CD4-positive, alpha-beta T cell treated with Interleukin-6 at 100 ng/mL for 8 hours (primary cell): ENCODE measurements around the gene ARHGAP19.
"Not testable (repeated sequence)": the region's sequence is repeated elsewhere in the genome, so short reads cannot be mapped to it uniquely, and the experiment has no call there.

Experiments
- DNase-seq: peaks from one replicate; pipeline ENCODE4 v3.0.0-alpha.2; 2020; ENCODE audit warnings: mixed read lengths, low spot score

The ARHGAP19 gene

DNA sequence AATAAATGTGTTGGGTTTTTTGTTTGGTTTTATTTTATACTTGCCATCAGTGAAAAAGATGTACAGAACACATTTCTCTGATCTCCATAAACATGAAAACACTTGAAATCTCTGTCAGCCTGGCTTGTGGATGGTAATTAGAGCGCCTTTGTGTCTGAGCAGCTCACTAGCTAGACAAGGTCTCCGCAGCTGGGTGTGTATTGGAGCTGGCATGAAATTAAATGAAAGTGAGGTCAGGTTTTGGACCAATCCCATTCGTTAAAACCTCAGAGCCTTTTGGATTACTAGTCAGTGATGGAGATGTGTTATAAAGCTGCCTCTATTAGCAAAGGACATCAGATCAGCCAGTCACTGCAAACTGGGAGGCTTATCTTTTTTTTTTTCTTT, 29.4 kb upstream of the ARHGAP19 start:
- DNase-seq = no peak

DNA sequence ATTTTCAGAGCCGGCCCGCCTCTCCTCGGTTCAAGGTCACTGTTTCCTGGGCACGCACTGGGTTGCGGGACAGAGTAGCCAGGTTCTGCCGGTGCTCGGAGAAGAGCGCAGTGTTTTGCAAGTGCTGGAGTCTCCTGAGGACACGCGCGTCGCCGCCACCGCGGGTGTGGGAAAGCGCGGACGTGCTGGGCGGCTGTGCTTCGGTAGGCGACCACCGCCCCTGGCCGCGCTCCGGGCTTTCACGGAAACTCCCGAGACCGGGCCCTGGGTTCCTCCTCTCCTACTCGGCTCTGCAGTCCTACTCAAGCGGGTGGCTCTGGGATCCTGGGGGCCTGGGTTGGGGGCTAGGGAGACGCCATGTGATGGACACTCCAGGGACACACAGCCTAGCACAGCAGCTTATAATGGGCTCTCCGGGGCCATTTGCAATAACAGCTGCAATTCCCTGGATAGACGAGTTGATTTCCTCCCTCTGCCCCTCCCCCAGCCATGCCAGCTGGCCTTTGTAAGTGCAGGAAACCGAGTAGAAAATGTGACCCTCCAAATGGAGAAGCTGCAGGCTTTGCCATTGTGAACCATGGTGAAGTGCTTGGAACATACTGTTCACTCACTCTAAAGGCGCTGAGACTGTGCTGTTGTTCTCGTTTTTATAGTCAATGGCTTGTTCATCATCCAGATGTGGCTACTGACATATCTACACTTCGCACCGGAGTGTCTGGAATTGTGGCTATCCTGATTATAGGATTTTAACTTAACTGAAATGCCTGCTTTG, 28.8 kb upstream of the ARHGAP19 start:
- no peak for DNase-seq

DNA sequence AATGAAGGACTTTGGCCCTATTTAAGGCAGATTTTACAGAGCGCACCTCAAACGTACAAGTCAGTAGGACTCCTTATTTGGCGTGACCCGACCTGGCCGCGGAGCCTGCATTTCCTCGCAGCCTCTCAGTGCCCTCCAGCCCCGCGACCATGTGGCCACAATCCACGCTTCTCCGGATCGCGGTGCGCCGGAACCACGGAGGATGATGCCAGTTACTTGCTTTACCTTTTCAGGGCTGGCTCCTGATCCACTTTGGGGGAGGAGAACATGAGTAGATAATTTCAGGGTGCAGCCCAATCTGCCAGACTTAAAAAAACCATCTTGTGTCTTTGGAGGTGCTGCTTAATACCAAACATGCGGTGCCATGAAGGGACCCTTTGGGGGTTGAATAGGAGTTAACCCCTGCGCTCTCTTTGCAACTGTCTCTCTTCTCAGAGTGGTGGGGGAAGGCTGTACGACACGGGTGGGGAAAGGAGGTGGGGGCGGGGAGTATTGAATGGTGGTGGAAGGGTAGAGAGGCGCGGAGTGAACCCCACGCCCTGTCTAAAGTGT, 28.1 kb upstream of the ARHGAP19 start:
- no peak for DNase-seq

DNA sequence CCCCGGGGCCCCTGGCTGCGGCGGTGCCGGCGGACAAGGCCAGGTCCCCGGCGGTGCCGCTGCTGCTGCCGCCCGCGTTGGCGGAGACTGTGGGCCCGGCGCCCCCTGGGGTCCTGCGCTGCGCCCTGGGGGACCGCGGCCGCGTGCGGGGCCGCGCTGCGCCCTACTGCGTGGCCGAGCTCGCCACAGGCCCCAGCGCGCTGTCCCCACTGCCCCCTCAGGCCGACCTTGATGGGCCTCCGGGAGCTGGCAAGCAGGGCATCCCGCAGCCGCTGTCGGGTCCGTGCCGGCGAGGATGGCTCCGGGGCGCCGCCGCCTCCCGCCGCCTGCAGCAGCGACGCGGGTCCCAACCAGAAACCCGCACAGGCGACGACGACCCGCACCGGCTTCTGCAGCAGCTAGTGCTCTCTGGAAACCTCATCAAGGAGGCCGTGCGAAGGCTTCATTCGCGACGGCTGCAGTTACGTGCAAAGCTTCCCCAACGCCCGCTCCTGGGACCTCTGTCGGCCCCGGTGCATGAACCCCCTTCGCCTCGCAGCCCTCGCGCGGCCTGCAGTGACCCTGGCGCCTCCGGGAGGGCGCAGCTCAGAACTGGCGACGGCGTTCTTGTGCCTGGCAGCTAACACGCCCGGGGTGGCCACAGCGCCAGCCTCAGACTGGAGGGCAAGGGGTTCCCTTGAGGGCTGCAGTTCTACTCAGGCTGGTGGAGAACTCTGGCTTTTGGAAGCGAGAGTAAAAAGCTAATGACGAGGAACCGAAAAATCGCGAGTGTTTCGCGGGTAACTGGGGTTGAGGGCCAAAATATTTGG, 27.4 kb upstream of the ARHGAP19 start:
- DNase-seq = peak; percentile 52

DNA sequence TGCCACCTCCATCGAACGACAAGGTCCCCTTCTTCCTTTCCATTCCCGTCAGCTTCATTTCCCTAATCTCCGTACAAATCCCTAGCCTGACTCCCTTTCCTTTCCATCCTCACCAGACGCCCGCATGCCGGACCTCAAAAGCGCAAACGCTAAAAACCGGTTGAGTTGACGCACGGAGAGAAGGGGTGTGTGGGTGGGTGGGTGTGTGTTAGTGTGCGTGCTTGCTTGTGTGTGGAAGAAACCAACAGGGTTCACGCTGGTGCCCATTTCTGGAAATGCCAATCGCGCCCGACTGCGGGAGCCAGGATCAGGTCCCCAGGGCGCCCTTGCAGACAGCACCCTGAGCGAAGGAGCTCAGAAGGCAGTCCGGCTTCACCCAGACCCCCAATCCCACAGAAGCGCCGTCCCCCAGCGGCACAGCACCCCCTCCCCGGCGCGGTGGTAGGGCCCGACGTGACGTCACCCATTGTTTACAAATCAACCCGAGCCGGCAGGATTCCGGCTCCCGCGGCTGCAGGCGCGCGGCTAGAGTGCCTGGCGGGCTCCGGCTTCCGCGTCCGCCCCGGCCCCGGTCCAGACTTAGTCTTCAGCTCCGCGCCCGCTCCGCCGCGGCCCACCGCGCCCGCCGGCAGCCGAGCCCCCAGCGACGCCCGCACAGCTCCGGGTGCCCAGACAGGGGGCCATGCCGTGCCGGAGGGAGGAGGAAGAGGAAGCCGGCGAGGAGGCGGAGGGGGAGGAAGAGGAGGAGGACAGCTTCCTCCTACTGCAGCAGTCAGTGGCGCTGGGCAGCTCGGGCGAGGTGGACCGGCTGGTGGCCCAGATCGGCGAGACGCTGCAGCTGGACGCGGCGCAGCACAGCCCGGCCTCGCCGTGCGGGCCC, 26.6 kb upstream of the ARHGAP19 start, which contains the start of gene FRAT1:
Gene FRAT1 (plus strand): TSS at position 500 of the 880 bp plus-strand sequence. CDS start 183 bp downstream, at position 683.
- peak; percentile 85 for DNase-seq

DNA sequence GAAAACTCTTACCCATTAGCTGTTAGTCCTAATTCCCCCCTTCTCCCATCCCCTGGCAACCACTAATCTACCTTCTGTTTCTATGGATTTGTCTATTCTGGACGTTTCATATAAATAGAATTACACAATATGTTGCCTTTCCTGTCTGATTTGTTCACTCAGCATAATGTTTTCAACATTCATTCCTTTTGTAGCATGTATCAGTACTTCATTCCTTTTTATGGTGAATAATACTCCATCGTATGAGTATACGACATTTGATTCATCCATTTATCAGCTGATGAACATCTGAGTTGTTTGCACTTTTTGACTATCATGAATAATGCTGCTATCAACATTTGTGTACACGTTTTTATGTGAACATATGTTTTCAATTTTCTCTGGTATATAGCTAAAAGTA, 22.2 kb upstream of the ARHGAP19 start:
- DNase-seq = no peak

DNA sequence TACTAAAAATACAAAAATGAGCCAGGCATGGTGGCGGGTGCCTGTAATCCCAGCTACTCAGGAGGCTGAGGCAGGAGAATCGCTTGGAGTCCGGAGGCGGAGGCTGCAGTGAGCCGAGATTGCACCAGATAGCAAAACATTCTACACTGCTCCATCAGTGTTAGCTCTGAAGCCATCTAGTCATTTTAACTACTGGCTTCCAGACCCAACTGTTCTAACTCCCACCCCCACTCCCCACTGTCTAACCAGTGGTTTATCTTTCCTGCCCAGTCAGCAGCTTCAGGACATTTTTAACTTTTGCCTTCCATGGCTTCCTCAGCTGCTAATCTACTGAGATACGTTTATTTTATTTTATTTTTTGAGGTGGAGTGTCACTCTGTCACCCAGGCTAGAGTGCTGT, 20.5 kb upstream of the ARHGAP19 start:
- DNase-seq = no peak

DNA sequence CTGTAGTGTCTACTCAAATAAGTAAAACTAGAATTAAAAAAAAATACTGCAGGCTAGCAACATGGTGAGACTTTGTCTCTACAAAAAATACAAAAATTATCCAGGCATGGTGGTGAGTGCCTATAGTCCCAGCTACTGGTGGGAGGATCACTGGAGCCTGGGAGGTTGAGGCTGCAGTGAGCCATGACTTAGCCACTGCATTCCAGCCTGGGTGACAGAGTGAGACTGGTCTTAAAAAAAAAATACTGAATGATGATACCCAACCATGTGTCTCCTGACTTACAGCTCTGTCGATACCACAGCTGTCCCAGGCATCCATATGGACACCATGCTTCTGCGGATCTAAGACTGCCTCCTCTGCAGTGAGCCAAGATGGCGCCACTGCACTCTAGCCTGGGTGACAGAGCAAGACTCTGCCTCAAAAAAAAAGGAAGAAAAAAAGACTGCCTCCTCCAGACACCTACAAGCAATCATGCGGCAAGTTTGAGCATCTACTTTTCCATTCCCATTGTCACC, 18.7 kb upstream of the ARHGAP19 start:
- no peak for DNase-seq

DNA sequence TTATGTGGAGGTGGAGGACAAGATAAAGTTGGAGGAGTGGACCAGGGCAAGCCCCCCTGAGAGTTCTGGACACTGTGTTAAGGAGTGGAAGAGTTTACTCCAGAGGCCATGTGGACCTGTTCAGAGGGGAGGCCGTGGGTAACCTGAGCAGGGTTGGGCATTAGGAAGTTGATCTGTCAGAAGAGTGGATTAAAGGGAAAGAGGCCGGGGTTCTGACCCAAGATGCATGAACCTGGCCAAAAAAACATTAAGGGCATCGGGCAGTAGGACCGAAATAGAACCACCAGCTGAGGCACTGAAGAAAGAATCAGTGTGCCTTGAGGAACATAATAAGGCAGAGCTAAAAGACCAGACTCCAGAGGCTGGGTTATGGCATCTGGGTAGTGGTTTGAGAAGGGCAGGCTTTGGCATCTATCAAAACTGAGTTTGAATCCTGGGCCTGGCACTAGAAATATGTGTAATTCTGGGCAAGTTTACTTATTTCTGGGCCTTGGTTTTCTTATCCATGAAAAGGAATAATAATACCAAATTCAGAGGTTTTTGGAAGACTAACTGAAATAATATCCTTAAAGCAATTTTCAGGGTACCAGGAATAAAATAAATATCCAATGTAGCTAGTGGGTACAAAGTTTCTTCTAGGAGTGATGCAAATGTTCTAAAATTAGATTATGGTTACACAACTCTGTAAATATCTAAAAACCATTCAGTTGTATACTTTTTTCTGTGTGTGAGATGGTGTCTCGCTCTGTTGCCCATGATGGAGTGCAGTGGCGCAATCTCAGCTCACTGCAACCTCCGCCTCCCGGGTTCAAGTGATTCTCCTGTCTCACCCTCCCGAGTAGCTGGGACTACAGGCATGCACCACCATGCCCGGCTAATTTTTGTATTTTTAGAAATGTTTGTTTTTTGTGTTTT, 15.7 kb upstream of the ARHGAP19 start:
- DNase-seq = no peak

DNA sequence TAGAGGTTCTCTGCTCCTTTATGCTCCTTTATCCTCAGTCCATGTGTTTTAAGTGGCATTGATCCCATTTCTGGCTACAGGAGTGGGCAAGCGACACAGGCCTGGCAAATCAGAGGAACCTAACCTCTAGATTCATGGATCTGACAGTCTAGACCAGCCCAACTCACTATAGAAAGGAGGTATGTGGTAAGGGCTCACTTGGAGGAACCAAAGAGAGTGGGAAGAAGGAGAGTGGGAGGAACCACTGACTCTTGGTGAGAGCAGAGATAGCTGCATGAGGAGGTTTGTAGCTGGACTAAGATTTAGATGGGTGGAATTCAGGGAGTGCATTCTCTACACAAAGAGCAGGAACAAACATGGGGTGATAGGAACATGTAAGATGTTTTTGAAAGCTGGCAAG, 15.0 kb upstream of the ARHGAP19 start:
- no peak for DNase-seq

DNA sequence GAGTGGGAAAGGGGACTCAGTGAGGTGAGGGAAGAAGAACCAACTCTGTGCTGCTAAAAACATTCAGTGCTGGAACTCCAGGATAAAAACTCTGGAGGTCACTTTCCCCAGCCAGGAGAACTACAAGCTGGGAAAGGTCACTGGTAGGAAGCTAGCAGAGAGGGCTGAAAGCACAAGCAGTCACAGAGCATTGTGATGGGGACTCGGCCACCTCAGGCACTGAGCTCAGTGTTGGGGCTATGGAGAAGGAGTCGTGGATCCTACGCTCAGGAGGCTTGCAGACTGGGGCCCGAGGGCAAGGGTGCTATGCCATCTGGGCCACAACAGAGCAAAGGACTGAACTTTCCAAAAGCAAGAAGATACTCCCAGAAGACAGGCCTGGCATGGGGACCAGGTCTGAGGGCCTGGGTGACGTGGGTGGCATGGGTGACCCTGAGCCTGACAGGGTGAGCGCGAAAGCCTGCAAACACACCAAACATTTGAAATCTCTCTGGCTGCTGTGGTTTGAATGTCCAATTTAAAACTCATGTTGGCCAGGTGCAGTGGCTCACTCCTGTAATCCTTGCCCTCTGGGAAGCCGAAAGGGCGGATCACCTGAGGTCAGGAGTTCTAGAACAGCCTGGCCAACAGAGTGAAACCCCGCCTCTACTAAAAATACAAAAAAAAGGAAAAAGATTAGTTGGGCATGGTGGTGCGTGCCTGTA, 9.8 kb upstream of the ARHGAP19 start:
- DNase-seq = no peak

DNA sequence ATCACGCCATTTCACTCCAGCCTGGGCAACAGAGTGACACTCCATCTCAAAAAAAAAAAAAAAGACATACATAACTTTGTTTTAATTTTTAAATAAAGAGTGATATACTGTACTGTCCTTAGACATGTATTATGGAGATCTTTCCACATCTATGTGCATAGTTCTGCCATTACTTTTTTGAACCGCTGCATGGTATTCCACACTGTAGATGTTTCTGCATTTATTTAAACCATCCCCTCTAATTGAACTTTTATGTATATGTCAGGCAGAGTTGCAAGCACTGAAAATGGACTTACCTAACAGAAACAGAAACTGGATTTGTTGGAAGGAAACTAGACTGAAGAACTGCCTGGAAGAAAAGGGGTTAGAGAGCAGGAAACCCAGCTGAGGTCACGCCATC, 8.5 kb upstream of the ARHGAP19 start:
- no peak for DNase-seq

DNA sequence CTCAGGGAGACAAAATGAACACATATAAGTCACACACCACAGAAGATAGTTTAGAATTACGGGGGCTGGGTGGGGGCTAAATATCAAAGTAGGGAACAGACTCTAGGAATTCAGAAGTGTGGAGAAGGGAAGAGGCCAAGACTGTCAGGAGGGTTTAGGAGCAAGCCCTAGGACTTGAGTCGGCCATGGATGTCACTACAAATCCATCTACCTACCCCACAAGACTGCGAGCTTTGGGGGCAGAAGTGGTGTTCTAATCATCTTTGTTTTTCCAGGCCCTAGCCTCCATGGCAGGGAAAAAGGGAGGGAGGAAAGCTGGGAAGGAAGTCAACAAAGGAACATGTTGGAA, 5.8 kb upstream of the ARHGAP19 start:
- no peak for DNase-seq

DNA sequence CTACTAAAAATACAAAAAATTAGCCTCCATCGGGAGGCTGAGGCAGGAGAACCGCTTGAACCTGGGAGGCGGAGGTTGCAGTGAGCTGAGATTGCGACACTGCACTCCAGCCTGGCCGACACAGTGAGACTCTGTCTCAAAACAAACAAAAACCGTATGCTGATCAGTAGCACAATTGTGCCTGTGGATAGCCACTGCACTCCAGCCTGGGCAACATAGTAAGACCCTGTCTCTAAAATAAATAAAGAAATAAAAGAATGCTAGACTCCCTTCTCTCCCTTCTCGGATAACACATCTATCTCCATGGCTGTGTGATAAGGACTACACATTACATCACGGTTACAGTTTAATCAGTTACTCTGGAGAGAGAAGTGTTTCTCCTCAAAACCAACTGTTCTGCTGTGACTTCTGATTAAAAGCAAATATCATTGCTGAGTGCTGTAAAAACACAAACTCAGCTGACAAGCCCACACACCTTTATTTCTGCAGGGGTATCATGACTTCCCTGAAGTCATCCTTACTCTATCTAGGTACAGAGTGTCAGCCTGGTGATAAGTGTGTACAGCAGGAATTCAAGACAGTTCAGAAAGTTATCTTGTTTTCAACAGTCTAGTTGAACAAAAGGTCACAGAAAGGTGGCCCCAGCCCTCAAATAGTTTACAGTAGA, 5.3 kb upstream of the ARHGAP19 start:
- DNase-seq = no peak

DNA sequence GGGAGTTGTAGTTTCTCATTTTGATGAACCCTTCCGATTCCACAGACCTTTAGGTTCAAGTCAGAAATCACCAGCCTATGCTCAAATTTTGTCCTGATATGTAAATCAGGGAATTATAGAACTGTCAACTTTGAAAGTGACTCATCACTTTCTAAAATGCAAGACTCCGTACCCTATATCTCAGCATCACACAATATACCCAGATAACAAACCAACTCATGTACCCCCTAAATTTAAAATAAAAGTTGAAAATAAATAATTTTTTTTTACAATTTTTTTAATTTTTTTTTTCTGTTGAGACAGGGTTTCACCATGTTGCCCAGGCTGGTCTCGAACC, 393 bp upstream of the ARHGAP19 start:
- DNase-seq = no peak

DNA sequence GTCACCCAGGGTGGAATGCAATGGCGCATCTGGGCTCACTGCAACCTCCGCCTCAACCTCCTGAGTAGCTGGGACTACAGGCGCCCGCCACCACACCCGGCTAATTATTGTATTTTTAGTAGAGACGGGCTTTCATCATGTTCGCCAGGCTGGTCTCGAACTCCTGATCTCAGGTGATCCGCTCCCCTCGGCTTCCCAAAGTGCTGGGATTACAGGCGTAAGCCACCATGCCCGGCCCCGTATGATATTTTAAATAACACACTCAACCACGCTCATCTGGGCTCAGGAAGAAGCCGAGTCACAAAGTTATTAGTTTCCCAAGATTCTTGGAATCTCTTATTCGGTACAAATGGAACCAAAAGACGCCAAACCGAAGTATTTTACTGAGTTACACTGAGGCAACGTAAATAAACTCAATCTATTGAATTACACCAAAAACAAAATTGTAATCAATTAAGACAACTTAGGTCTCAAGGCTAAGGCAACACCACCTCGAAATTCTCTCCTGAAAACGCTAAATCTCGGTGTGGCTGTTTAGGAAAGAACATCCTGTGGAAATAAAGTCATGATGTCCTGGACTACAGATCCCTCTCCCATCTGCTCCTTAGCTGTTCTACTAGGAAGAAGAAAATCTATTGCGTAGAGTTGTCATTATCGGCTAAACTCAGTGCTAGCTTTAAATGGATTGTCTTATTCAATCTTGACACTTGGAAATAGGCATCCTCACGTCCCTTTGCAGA, 910 bp downstream of the ARHGAP19 start:
- DNase-seq = no peak

DNA sequence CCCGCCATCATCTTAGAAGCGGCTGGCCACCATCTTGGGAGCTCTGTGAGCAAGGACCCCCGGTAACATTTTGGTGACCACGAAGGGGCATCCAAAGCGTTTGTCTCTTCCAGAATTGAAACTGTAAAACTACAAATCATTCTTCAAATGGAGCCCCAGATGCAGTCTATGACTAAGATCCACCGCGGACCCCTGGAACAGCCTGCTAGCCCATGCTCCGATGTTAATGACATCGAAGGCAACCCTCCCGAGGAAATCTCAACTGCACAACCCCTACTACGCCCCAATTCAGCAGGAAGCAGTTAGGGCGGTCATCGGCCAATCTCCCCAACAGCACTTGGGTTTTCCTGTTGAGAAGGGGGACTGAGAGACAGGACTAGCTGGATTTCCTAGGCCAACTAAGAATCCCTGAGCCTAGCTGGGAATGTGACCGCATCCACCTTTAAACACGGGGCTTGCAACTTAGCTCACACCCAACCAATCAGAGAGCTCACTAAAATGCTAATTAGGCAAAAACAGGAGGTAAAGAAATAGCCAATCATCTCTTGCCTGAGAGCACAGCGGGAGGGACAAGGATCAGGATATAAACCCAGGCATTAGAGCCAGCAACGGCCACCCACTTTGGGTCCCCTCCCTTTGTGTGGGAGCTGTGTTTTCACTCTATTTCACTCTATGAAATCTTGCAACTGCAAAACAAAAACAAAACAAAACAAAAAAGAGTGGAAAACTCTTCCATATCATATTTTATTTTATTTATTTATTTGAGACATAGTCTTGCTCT, 1.7 kb downstream of the ARHGAP19 start:
- DNase-seq = not testable (repeated sequence)

DNA sequence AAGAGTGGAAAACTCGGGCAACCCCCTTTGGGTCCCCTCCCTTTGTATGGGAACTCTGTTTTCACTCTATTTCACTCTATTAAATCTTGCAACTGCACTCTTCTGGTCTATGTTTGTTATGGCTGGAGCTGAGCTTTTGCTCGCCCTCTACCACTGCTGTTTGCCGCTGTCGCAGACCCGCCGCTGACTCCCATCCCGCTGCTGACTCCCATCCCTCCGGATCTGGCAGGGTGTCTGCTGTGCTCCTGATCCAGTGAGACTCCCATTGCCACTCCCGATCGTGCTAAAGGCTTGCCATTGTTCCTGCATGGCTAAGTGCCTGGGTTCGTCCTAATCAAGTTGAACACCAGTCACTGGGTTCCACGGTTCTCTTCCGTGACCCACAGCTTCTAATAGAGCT, 2.4 kb downstream of the ARHGAP19 start:
- DNase-seq = not testable (repeated sequence)
